H1 (cell line): ENCODE data around the gene SPON2. TPM values are rescaled to one million over a fixed set of nuclear protein-coding genes. Genes with fewer than 3 reads are reported as not detected.

Experiments
- CTCF ChIA-PET: fragments of 300-600 bp; sonication (Branson Sonifier 250); formaldehyde crosslinking; loops from one replicate; lab custom pipeline; 2021; ENCODE audit not compliant: partially characterized antibody; lab: Charles Lee
- POLR2A ChIA-PET: fragments of 300-600 bp; sonication (Branson Sonifier 250); formaldehyde crosslinking; loops from one replicate; lab custom pipeline; 2021; ENCODE audit warnings: inconsistent platforms; ENCODE audit not compliant: partially characterized antibody; lab: Charles Lee
- DNase-seq, 2 experiments: peaks; one replicate each; pipeline versions ENCODE4 v3.0.0 to v3.0.0-alpha.2; 2010 to 2022; ENCODE audit warnings: low spot score in 2 of 2, low read depth in 1 of 2, mixed read lengths in 1 of 2
- FAIRE-seq: peaks from 2 replicates; lab custom pipeline; 2011; peaks lifted over from hg19 to GRCh38; lab: Jason Lieb, UNC
- H2AFZ ChIP-seq: 2 replicates; pipeline ENCODE4 v1.8.1; 2012; ENCODE audit warnings: low read length, inconsistent platforms
- H2AK5ac ChIP-seq: 2 replicates; pipeline ENCODE4 v1.6.1; 2013; ENCODE audit warnings: low read depth, low read length
- H2BK120ac ChIP-seq: replicated peaks from 2 replicates; pipeline ENCODE3; 2013; ENCODE audit warnings: low read depth, low read length, inconsistent platforms
- H2BK12ac ChIP-seq: 2 replicates; pipeline ENCODE4 v1.6.1; 2013; ENCODE audit warnings: low read depth, low read length
- H2BK15ac ChIP-seq: 2 replicates; pipeline ENCODE4 v1.6.1; 2013; ENCODE audit warnings: low read length
- H2BK20ac ChIP-seq: 2 replicates; pipeline ENCODE4 v1.6.1; 2013; ENCODE audit warnings: low read length
- H2BK5ac ChIP-seq: 2 replicates; pipeline ENCODE4 v1.6.1; 2013; ENCODE audit warnings: low read depth, low read length
- H3K14ac ChIP-seq: 2 replicates; pipeline ENCODE4 v1.6.1; 2013; ENCODE audit warnings: inconsistent platforms; ENCODE audit not compliant: insufficient read length
- H3K18ac ChIP-seq: 2 replicates; pipeline ENCODE4 v1.6.1; 2013; ENCODE audit warnings: low read length; ENCODE audit errors: extremely low read depth
- H3K23ac ChIP-seq: 2 replicates; pipeline ENCODE4 v1.6.1; 2013; ENCODE audit warnings: inconsistent platforms; ENCODE audit not compliant: insufficient read length
- H3K23me2 ChIP-seq: 2 replicates; pipeline ENCODE4 v1.6.1; 2013; ENCODE audit warnings: low read depth, low read length
- H3K27ac ChIP-seq: 2 replicates; pipeline ENCODE4 v1.6.1; 2011; ENCODE audit warnings: low read depth, low read length, inconsistent platforms
- H3K27me3 ChIP-seq, 4 experiments: replicated peaks in 1 of 4; 1 replicate in 1 of 4; 2 replicates in 3 of 4; pipeline versions ENCODE4 v1.6.1 to v1.8.1; 2011 to 2013; ENCODE audit warnings: low read length in 3 of 4, mild to moderate bottlenecking in 3 of 4, inconsistent platforms in 2 of 4, mixed read lengths in 2 of 4, moderate library complexity in 1 of 4; ENCODE audit not compliant: control insufficient read depth in 3 of 4, insufficient read depth in 3 of 4; ENCODE audit errors: extremely low read depth in 1 of 4
- H3K36me3 ChIP-seq, 4 experiments: 2 replicates each; pipeline versions ENCODE4 v1.6.1 to v1.8.1; 2011 to 2013; ENCODE audit warnings: mild to moderate bottlenecking in 4 of 4, low read length in 3 of 4, moderate library complexity in 2 of 4, control low read depth in 1 of 4, inconsistent platforms in 1 of 4; ENCODE audit not compliant: insufficient read depth in 4 of 4, control insufficient read depth in 2 of 4
- H3K4ac ChIP-seq: replicated peaks from 2 replicates; pipeline ENCODE3; 2013; ENCODE audit warnings: low read length, low read depth, mixed read lengths, inconsistent platforms; ENCODE audit not compliant: insufficient read length
- H3K4me1 ChIP-seq, 4 experiments: replicated peaks in 1 of 4; 1 replicate in 1 of 4; 2 replicates in 3 of 4; pipeline versions ENCODE4 v1.6.1 to v1.8.1; 2011 to 2013; ENCODE audit warnings: low read length in 3 of 4, inconsistent platforms in 2 of 4, mixed read lengths in 1 of 4; ENCODE audit not compliant: insufficient read depth in 4 of 4, control insufficient read depth in 3 of 4
- H3K4me2 ChIP-seq, 2 experiments: 2 replicates each; pipeline versions ENCODE4 v1.6.1 to v1.8.1; 2011 to 2013; ENCODE audit warnings: low read depth in 2 of 2, low read length in 2 of 2, control low read depth in 1 of 2, inconsistent platforms in 1 of 2, mild to moderate bottlenecking in 1 of 2; ENCODE audit not compliant: insufficient read depth in 1 of 2
- H3K4me3 ChIP-seq, 4 experiments: fragments of 200-600, 300-600 bp in 1 of 4; sonication (generic), shearing (Covaris generic), sonication (Bioruptor Twin) in 1 of 4; 2 replicates each; pipeline versions ENCODE4 v1.5.1 to v1.8.1; 2011 to 2016; ENCODE audit warnings: low read length in 4 of 4, low read depth in 3 of 4, control low read depth in 2 of 4, inconsistent platforms in 2 of 4, mild to moderate bottlenecking in 2 of 4, mixed read lengths in 1 of 4, moderate library complexity in 1 of 4; ENCODE audit not compliant: insufficient read depth in 2 of 4; ENCODE audit errors: extremely low read depth in 1 of 4
- H3K56ac ChIP-seq: replicated peaks from 2 replicates; pipeline ENCODE3; 2013; ENCODE audit warnings: low read depth, mild to moderate bottlenecking, mixed read lengths, low read length, inconsistent platforms; ENCODE audit not compliant: insufficient read length
- H3K79me1 ChIP-seq: 2 replicates; pipeline ENCODE4 v1.6.1; 2013; ENCODE audit warnings: low read depth, low read length, control low read depth
- H3K79me2 ChIP-seq, 2 experiments: 2 replicates each; pipeline versions ENCODE4 v1.6.1 to v1.8.1; 2012 to 2013; ENCODE audit warnings: low read length in 2 of 2, mild to moderate bottlenecking in 2 of 2, inconsistent platforms in 1 of 2; ENCODE audit not compliant: insufficient read depth in 2 of 2, control insufficient read depth in 1 of 2
- H3K9ac ChIP-seq, 4 experiments: replicated peaks in 1 of 4; 1 replicate in 1 of 4; 2 replicates in 3 of 4; pipeline versions ENCODE4 v1.6.1 to v1.8.1; 2011 to 2013; ENCODE audit warnings: low read depth in 3 of 4, low read length in 3 of 4, control low read depth in 2 of 4, mild to moderate bottlenecking in 2 of 4, moderate library complexity in 2 of 4, inconsistent platforms in 1 of 4; ENCODE audit errors: extremely low read depth in 1 of 4
- H3K9me3 ChIP-seq, 2 experiments: 2 replicates each; pipeline versions ENCODE4 v1.6.1 to v1.8.1; 2012 to 2013; ENCODE audit warnings: mild to moderate bottlenecking in 2 of 2, moderate library complexity in 2 of 2, control low read depth in 1 of 2, inconsistent platforms in 1 of 2, low read depth in 1 of 2, low read length in 1 of 2, mixed read lengths in 1 of 2; ENCODE audit not compliant: insufficient read depth in 2 of 2
- H4K20me1 ChIP-seq, 2 experiments: replicated peaks in 1 of 2; 2 replicates each; pipeline versions ENCODE3 to v1.8.1; 2011 to 2013; ENCODE audit warnings: inconsistent platforms in 2 of 2, low read length in 2 of 2, mild to moderate bottlenecking in 1 of 2; ENCODE audit not compliant: insufficient read depth in 2 of 2, control insufficient read depth in 1 of 2
- H4K5ac ChIP-seq: 2 replicates; pipeline ENCODE4 v1.6.1; 2013; ENCODE audit warnings: low read length, low read depth, mixed read lengths, inconsistent platforms; ENCODE audit not compliant: insufficient read length
- H4K8ac ChIP-seq: 2 replicates; pipeline ENCODE4 v1.8.0; 2013; ENCODE audit warnings: mild to moderate bottlenecking, moderate library complexity, low read length, inconsistent platforms; ENCODE audit not compliant: insufficient read depth; ENCODE audit errors: extremely low read depth
- H4K91ac ChIP-seq: replicated peaks from 2 replicates; pipeline ENCODE3; 2013; ENCODE audit warnings: low read length, mixed read lengths, inconsistent platforms; ENCODE audit not compliant: insufficient read length
- CTBP2 ChIP-seq: IDR thresholded peaks from 2 replicates; pipeline ENCODE4 v1.7.0; 2011; ENCODE audit warnings: borderline replicate concordance, mild to moderate bottlenecking, moderate library complexity, mixed read lengths, low read length; ENCODE audit not compliant: insufficient read depth, insufficient read length
- EGR1 ChIP-seq: IDR thresholded peaks from 2 replicates; pipeline ENCODE4 v1.6.1; 2011; ENCODE audit warnings: low read depth, low read length, borderline replicate concordance
- EZH2 ChIP-seq: fragments of 200-600 bp; sonication (generic); IDR thresholded peaks from 2 replicates; pipeline ENCODE4 v1.7.1; 2012; ENCODE audit warnings: low read depth, mild to moderate bottlenecking, moderate library complexity, low read length, inconsistent platforms; ENCODE audit not compliant: severe bottlenecking
- JUN ChIP-seq: IDR thresholded peaks from 2 replicates; pipeline ENCODE4 v1.6.1; 2011; ENCODE audit warnings: low read depth, mild to moderate bottlenecking, improper control_type of control experiment, low read length
- NANOG ChIP-seq: IDR thresholded peaks from 2 replicates; pipeline ENCODE4 v1.6.1; 2011; ENCODE audit warnings: low read length, low read depth, mild to moderate bottlenecking, inconsistent platforms; ENCODE audit not compliant: insufficient read depth, poor library complexity, severe bottlenecking
- RBBP5 ChIP-seq: IDR thresholded peaks from 2 replicates; pipeline ENCODE4 v1.7.1; 2012; ENCODE audit warnings: low read depth, mild to moderate bottlenecking, inconsistent platforms, low read length, moderate library complexity, borderline replicate concordance
- SIX5 ChIP-seq: IDR thresholded peaks from 2 replicates; pipeline ENCODE4 v1.6.1; 2011; ENCODE audit warnings: mild to moderate bottlenecking, low read depth, low read length
- SP4 ChIP-seq: IDR thresholded peaks from 2 replicates; pipeline ENCODE4 v1.6.1; 2012; ENCODE audit warnings: low read length, inconsistent platforms
- SRF ChIP-seq: IDR thresholded peaks from 2 replicates; pipeline ENCODE4 v1.6.1; 2011; ENCODE audit warnings: mild to moderate bottlenecking, low read depth, low read length, moderate library complexity
- TAF7 ChIP-seq: optimal IDR thresholded peaks from 2 replicates; pipeline ENCODE3; 2011; ENCODE audit warnings: low read depth, mild to moderate bottlenecking, inconsistent platforms, low read length, moderate library complexity, borderline replicate concordance
- WGBS, 2 experiments: shearing (Covaris generic) in 1 of 2; methylation state at CpG; one replicate each; pipeline versions ENCODE4 v1.1.6 to v1.1.7; 2013 to 2015; ENCODE audit warnings: low lambda C conversion rate in 2 of 2, mixed read lengths in 2 of 2, inconsistent platforms in 1 of 2, low coverage in 1 of 2, missing lambda C conversion rate in 1 of 2; ENCODE audit not compliant: insufficient replicate concordance in 2 of 2, insufficient coverage in 1 of 2, insufficient read length in 1 of 2; ENCODE audit errors: extremely low coverage in 1 of 2, missing lambda C conversion rate in 1 of 2; 5-methylcytosine and 5-hydroxymethylcytosine counted together
- polyA plus RNA-seq, 7 experiments: library from polyadenylated mRNA; depleted of rRNA in 3 of 7; stranded (reverse) in 5 of 7; unstranded in 2 of 7; fragments of >200 nt in 5 of 7; fragments of 200-250 nt in 2 of 7; gene quantifications; 1 replicate in 5 of 7; 2 replicates in 1 of 7; 4 replicates in 1 of 7; pipeline versions ENCODE4 v1.2.1 to v1.2.3, GENCODE V29; 2011 to 2013; ENCODE audit warnings: missing spikeins in 2 of 7, mixed read lengths in 2 of 7
- total RNA-seq: library from RNA; stranded (reverse); fragmentation: NEBNext Ultra II Directional; extraction: Animal tissue kit (Norgen Biotek cat#: 25700); gene quantifications from 2 replicates; pipeline ENCODE4 v1.2.1, GENCODE V29; 2021
- TF ChIP-seq, protein P1 (sequence below): IDR thresholded peaks from 2 replicates; pipeline ENCODE4 v1.6.1; 2011; ENCODE audit warnings: low read depth, mild to moderate bottlenecking, low read length; ENCODE audit not compliant: insufficient read depth
- TF ChIP-seq, protein P2 (sequence below): IDR thresholded peaks from 2 replicates; pipeline ENCODE4 v1.6.1; 2012; ENCODE audit warnings: low read length, inconsistent platforms

Gene SPON2
- total and polyA plus RNA-seq, 2 of the 8 experiments (the other 6 are each of a cell fraction or from before 2014, with no cell fraction given): 2.8 to 3.2 TPM

DNA sequence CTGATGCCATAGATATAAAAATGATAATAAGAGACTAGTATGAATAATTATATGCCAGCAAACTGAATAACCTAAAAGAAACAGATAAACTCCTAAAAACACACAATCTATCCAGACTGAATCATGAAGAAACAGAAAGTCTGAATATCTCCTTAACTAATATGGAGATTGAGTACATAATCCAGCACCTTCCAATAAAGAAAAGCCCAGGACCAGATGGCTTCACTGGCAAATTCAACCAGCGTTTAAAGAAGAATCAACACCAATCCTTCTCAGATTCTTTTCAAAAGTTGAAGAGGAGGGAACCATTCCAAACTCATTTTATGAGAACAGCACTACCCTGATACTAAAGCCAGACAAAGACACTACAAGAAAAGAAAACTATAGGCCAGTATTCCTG, 32.5 kb downstream of the SPON2 start:
- Histone ChIP-seq H2AFZ (no peak overlapping the region), H2BK5ac (no peak overlapping the region), H2AK5ac (no peak overlapping the region), H3K56ac (no peak overlapping the region), H3K9ac (no peak overlapping the region), H3K23me2 (no peaks in the 10 kb centered on the region), H4K5ac (no peak overlapping the region), H3K36me3 (no peaks in the 10 kb centered on the region), H3K79me2 (no peaks in the 10 kb centered on the region), H3K79me1 (no peaks in the 10 kb centered on the region), H3K4ac (no peak overlapping the region), H3K27ac (no peak overlapping the region), H2BK12ac (no peak overlapping the region), H3K4me1 (no peaks in the 10 kb centered on the region), H3K18ac (no peak overlapping the region), H4K8ac (no peak overlapping the region), H3K4me3 (no peak overlapping the region), H3K14ac (no peak overlapping the region), H2BK15ac (no peak overlapping the region), H3K23ac (no peak overlapping the region), H2BK120ac (no peak overlapping the region), H3K9me3 (peaks cover 16% of the 10 kb centered on the region in 2 experiments), H3K4me2 (no peak overlapping the region), H4K20me1 (no peaks in the 10 kb centered on the region), H4K91ac (no peak overlapping the region), H2BK20ac (no peak overlapping the region), H3K27me3 (no peaks in the 10 kb centered on the region)
- POLR2A ChIA-PET: no interaction called here
- 82% methylated on average over 1 of the region's 1 CpG; no CpG with 5 or more reads in 1 of the 2 experiments for WGBS, 2 experiments
- DNase-seq (no peak), FAIRE-seq (no peak)
- CTCF ChIA-PET: no interaction called here
- TF ChIP-seq, protein P1, sequence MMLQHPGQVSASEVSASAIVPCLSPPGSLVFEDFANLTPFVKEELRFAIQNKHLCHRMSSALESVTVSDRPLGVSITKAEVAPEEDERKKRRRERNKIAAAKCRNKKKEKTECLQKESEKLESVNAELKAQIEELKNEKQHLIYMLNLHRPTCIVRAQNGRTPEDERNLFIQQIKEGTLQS: no peak
- TF ChIP-seq EZH2: no peak
- no peak for TF ChIP-seq CTBP2
- no peak for TF ChIP-seq NANOG
- no peak for TF ChIP-seq SP4
- no peak for TF ChIP-seq EGR1
- TF ChIP-seq JUN: no peak
- no peak for TF ChIP-seq SRF
- TF ChIP-seq, protein P2, sequence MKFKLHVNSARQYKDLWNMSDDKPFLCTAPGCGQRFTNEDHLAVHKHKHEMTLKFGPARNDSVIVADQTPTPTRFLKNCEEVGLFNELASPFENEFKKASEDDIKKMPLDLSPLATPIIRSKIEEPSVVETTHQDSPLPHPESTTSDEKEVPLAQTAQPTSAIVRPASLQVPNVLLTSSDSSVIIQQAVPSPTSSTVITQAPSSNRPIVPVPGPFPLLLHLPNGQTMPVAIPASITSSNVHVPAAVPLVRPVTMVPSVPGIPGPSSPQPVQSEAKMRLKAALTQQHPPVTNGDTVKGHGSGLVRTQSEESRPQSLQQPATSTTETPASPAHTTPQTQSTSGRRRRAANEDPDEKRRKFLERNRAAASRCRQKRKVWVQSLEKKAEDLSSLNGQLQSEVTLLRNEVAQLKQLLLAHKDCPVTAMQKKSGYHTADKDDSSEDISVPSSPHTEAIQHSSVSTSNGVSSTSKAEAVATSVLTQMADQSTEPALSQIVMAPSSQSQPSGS: no peak
- no peak for TF ChIP-seq RBBP5
- TF ChIP-seq TAF7: no peak
- no peak for TF ChIP-seq SIX5
